K562 (cell line): Measurements from ENCODE around the gene MRPL40. TPM values are rescaled to one million over a fixed set of nuclear protein-coding genes. Genes with fewer than 3 reads are reported as not detected.

Experiments used
- ATAC-seq: fragments of 200-7000 bp; cut with Tn5 transposase; 3 replicates; pipeline ENCODE4 v1.9.1; 2020; ENCODE audit warnings: moderate library complexity
- BruUV-seq: library from RNA; stranded (reverse); fragments of 400-500 nt; replicated peaks from 2 replicates; lab custom pipeline; 2021; lab: Mats Ljungman, UMichigan
- CTCF ChIA-PET: fragments of 300-600 bp; formaldehyde crosslinking; extraction: SDS; loops from one replicate; lab custom pipeline; 2021; ENCODE audit warnings: low intra/inter-chr PET ratio; lab: Yijun Ruan, JAX
- POLR2A ChIA-PET: fragments of 300-600, 350-650 bp; sonication (Branson Sonifier 250); formaldehyde crosslinking; extraction: SDS; loops from one replicate; lab custom pipeline; 2021; ENCODE audit warnings: antibody characterized with exemption, inconsistent platforms; lab: Yijun Ruan, JAX
- DNase-seq, 4 experiments: peaks; one replicate each; pipeline versions ENCODE4 v3.0.0 to v3.0.0-alpha.2; 2011 to 2018; ENCODE audit warnings: low spot score in 3 of 4, mixed read lengths in 3 of 4; ENCODE audit errors: extremely low read depth in 1 of 4
- FAIRE-seq: peaks from 2 replicates; lab custom pipeline; 2011; peaks lifted over from hg19 to GRCh38; lab: Jason Lieb, UNC
- H2AFZ ChIP-seq: 2 replicates; pipeline ENCODE4 v1.6.0; 2011; ENCODE audit warnings: low read depth, low read length, control low read depth, inconsistent platforms
- H3K27ac ChIP-seq: fragments of 200-600 bp; 3 replicates; pipeline ENCODE4 v1.8.0; 2011; ENCODE audit warnings: low read depth, mild to moderate bottlenecking, control low read depth, inconsistent platforms, low read length, moderate library complexity, mixed read lengths; ENCODE audit errors: extremely low read depth
- H3K27me3 ChIP-seq, 2 experiments: fragments of 300-600 bp in 1 of 2; 2 replicates in 1 of 2; 3 replicates in 1 of 2; pipeline versions ENCODE4 v1.6.0 to v1.8.0; 2011; ENCODE audit warnings: inconsistent platforms in 2 of 2, low read length in 2 of 2, mild to moderate bottlenecking in 1 of 2, mixed read lengths in 1 of 2, moderate library complexity in 1 of 2; ENCODE audit not compliant: control insufficient read depth in 2 of 2, insufficient read depth in 2 of 2
- H3K36me3 ChIP-seq: fragments of 300-600 bp; 3 replicates; pipeline ENCODE4 v1.8.0; 2011; ENCODE audit warnings: mild to moderate bottlenecking, low read length, inconsistent platforms; ENCODE audit not compliant: control insufficient read depth, insufficient read depth
- H3K4me1 ChIP-seq, 2 experiments: fragments of 200-600 bp in 1 of 2; replicated peaks in 1 of 2; 2 replicates in 1 of 2; 3 replicates in 1 of 2; pipeline versions ENCODE4 v1.5.1 to v1.8.0; 2011; ENCODE audit warnings: inconsistent platforms in 2 of 2, low read length in 2 of 2, mild to moderate bottlenecking in 1 of 2, mixed read lengths in 1 of 2, moderate library complexity in 1 of 2; ENCODE audit not compliant: control insufficient read depth in 2 of 2, insufficient read depth in 2 of 2
- H3K4me2 ChIP-seq: 2 replicates; pipeline ENCODE4 v1.6.1; 2011; ENCODE audit warnings: low read length, control low read depth, inconsistent platforms, mixed read lengths; ENCODE audit not compliant: insufficient read depth
- H3K4me3 ChIP-seq: fragments of 200-600 bp; sonication (generic), shearing (Covaris generic); 2 replicates; pipeline ENCODE4 v1.5.1; 2016; ENCODE audit warnings: control low read depth, inconsistent platforms
- H3K79me2 ChIP-seq: fragments of 200-600 bp; 3 replicates; pipeline ENCODE4 v1.8.0; 2011; ENCODE audit warnings: low read length, inconsistent platforms; ENCODE audit not compliant: control insufficient read depth, insufficient read depth
- H3K9ac ChIP-seq, 2 experiments: 2 replicates each; pipeline versions ENCODE4 v1.6.0 to v1.6.1; 2011; ENCODE audit warnings: low read depth in 2 of 2, low read length in 2 of 2, control low read depth in 1 of 2, inconsistent platforms in 1 of 2, mild to moderate bottlenecking in 1 of 2, mixed read lengths in 1 of 2; ENCODE audit not compliant: insufficient read depth in 1 of 2
- H3K9me1 ChIP-seq: one replicate; pipeline ENCODE4 v1.6.0; 2011; ENCODE audit warnings: inconsistent platforms, mild to moderate bottlenecking, low read length, moderate library complexity; ENCODE audit not compliant: control insufficient read depth, insufficient read depth
- H3K9me3 ChIP-seq: replicated peaks from 2 replicates; pipeline ENCODE4 v1.5.1; 2011; ENCODE audit warnings: low read depth, low read length, inconsistent platforms; ENCODE audit not compliant: control insufficient read depth, insufficient read depth
- H4K20me1 ChIP-seq: replicated peaks from 2 replicates; pipeline ENCODE4 v1.6.1; 2011; ENCODE audit warnings: low read length, inconsistent platforms, mixed read lengths; ENCODE audit not compliant: control insufficient read depth, insufficient read depth
- DDX20 ChIP-seq: fragments of 450-650 bp; IDR thresholded peaks from 2 replicates; pipeline ENCODE4 v1.6.1; 2016; ENCODE audit warnings: missing genetic modification characterization, low read depth, mild to moderate bottlenecking, missing compliant biosample characterization, moderate library complexity
- MTA1 ChIP-seq: fragments of 450-650 bp; IDR thresholded peaks from 2 replicates; pipeline ENCODE4 v1.6.1; 2017; ENCODE audit warnings: borderline replicate concordance
- SMARCE1 ChIP-seq: fragments of 450-650 bp; IDR thresholded peaks from 2 replicates; pipeline ENCODE4 v1.7.1; 2016; ENCODE audit warnings: mild to moderate bottlenecking
- STAT5A ChIP-seq: IDR thresholded peaks from 2 replicates; pipeline ENCODE4 v1.6.1; 2012; ENCODE audit warnings: low read length, inconsistent platforms, borderline replicate concordance
- TOE1 ChIP-seq, 2 experiments: fragments of 450-650 bp in 1 of 2; sonication (generic) in 1 of 2; formaldehyde crosslinking in 1 of 2; IDR thresholded peaks; 2 replicates each; pipeline versions ENCODE4 v1.7.1 to v1.8.0; 2016 to 2022; ENCODE audit warnings: borderline replicate concordance in 2 of 2, mild to moderate bottlenecking in 2 of 2, antibody characterized with exemption in 1 of 2, inconsistent platforms in 1 of 2, low read depth in 1 of 2, missing genetic modification reagents in 1 of 2, moderate library complexity in 1 of 2
- ZBTB17 ChIP-seq: fragments of 450-650 bp; formaldehyde crosslinking; IDR thresholded peaks from 2 replicates; pipeline ENCODE4 v1.4.0; 2020; ENCODE audit warnings: mild to moderate bottlenecking
- WGBS: fragments of 100-300 bp; shearing (Covaris generic); methylation state at CpG from one replicate; pipeline ENCODE4 v1.1.6; 2016; ENCODE audit warnings: low coverage, mixed read lengths; ENCODE audit not compliant: insufficient coverage; ENCODE audit errors: missing lambda C conversion rate; 5-methylcytosine and 5-hydroxymethylcytosine counted together
- in situ Hi-C: fragments of 300-500 bp; cut with MboI; formaldehyde crosslinking; loops from 4 replicates; pipeline ENCODE4 v1.15.0; 2018; ENCODE audit warnings: inconsistent platforms, mixed read lengths
- intact Hi-C: fragments of 100-400 bp; cut with micrococcal nuclease; formaldehyde crosslinking; loops from 2 replicates; pipeline ENCODE4 v1.14.2; 2022
- polyA plus RNA-seq, 8 experiments: library from polyadenylated mRNA; depleted of rRNA in 4 of 8; stranded (reverse) in 5 of 8; unstranded in 3 of 8; fragments of >200 nt; fragmentation: Nextera tagmentation in 2 of 8; fragmentation: Illumina TruSeq in 1 of 8; extraction: Ambion mirVana in 2 of 8; extraction: Trizol in 1 of 8; gene quantifications; 2 replicates each; pipeline versions ENCODE4 v1.2.1 to v1.2.3, GENCODE V29; 2011 to 2014; ENCODE audit warnings: inconsistent platforms in 1 of 8, missing spikeins in 1 of 8
- total RNA-seq, 7 experiments: library from RNA; depleted of rRNA in 6 of 7; stranded (reverse); fragments of >200 nt in 6 of 7; fragmentation: Illumina TruSeq in 2 of 7; extraction: Trizol in 2 of 7; gene quantifications; 2 replicates each; pipeline versions ENCODE4 v1.2.1 to v1.2.3, GENCODE V29; 2011 to 2021; ENCODE audit warnings: low replicate concordance in 1 of 7
- TF ChIP-seq, protein P1 (sequence below): sonication (generic); IDR thresholded peaks from 2 replicates; pipeline ENCODE4 v1.6.1; 2016
- TF ChIP-seq, protein P2 (sequence below): fragments of 250-450 bp; sonication (Bioruptor Pico); IDR thresholded peaks from 2 replicates; pipeline ENCODE4 v1.4.0; 2020; ENCODE audit warnings: mild to moderate bottlenecking, moderate library complexity, borderline replicate concordance
- TF ChIP-seq, protein P3 (sequence below): fragments of 250-450 bp; sonication (Bioruptor Pico); IDR thresholded peaks from 2 replicates; pipeline ENCODE4 v1.8.0; 2021; ENCODE audit warnings: moderate library complexity, mild to moderate bottlenecking, inconsistent platforms
- TF ChIP-seq, protein P4 (sequence below): fragments of 250-450 bp; sonication (Bioruptor Pico); IDR thresholded peaks from 2 replicates; pipeline ENCODE4 v1.9.0; 2021; ENCODE audit warnings: mild to moderate bottlenecking, inconsistent platforms

Gene MRPL40
- total and polyA plus RNA-seq, 9 of the 15 experiments (the other 6 are each of a cell fraction or from before 2014, with no cell fraction given), result 132 to 652 (median 208) TPM

DNA sequence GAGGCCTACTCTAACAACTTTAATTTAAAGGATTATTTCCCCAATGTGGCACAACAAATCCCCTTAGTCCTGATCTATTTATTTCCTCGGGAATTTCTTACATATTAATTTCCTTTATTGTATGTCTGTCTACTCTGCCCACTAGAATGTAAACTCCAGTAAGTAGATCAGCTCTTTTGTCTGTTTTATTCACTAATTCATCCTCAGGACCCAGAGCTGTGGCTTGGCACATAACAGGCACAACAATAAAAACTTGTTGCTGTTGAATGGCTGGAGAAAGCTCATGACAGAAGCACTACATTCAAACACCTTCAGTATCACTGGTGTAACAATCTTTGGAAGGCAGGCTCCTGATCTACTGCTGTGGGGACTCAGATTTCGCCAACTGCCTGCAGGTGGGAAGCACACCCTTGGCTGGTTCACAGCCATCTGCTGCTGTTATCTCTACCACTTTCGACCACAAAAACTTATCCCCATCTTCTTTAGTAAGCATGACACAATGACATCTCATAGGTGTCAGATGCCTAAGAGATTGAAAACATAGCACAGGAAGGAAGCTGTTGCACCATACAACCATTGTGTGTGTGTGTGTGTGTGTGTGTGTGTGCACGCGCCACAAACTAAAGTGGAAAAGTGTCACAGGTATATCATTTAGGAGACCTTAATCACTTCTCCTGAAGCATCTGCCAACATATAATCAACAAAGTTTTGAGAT lies 12.7 kb upstream of the MRPL40 start:
- DNase-seq (peak; percentile 87 to 96 (median 90)), FAIRE-seq (peak; percentile 76), ATAC-seq (peak; percentile 68)
- Histone ChIP-seq H2AFZ (no peak overlapping the region), H3K79me2 (peaks cover 100% of the 10 kb centered on the region), H3K9me3 (no peaks in the 10 kb centered on the region), H3K36me3 (peaks cover 37% of the 10 kb centered on the region), H4K20me1 (peaks cover 58% of the 10 kb centered on the region), H3K9ac (peak overlapping the region in 1 of 2 experiments; percentile 4; a peak in 2 of 4 replicates), H3K4me1 (peaks cover 44 to 50% of the 10 kb centered on the region in 2 experiments), H3K4me2 (peak overlapping the region; percentile 57), H3K4me3 (no peak overlapping the region), H3K27ac (peak overlapping the region; percentile 64), H3K9me1 (peaks cover 24% of the 10 kb centered on the region), H3K27me3 (no peaks in the 10 kb centered on the region)
- in situ Hi-C loops, result no loop called here
- BruUV-seq, result no TSS peak
- intact Hi-C loops, result loop anchor here (1.0 to 10.0 kb wide), 6 partner anchors 11 to 605 kb away; partner anchors contain the start of genes C22orf39 and TANGO2
- ChIA-PET POLR2A (interaction anchor here (0.5 to 10.1 kb wide), 9 partner anchors 11 to 663 kb away, joined by 3 to 212 read pairs (median 6); partner anchors contain the start of genes C22orf39, CDC45, HIRA and MRPL40), CTCF (interaction anchor here (0.7 kb wide), 1 partner anchor 22 kb away, joined by 3 read pairs; no protein-coding TSS in a partner anchor)
- 24% methylated on average over 5 of the region's 5 CpGs for WGBS
- TF ChIP-seq DDX20 (tag) (peak; percentile 25; the same call in 1 of the 2 replicates), TOE1 (IDR thresholded peaks at IDR 0.05; ENCODE audit: borderline replicate concordance) (no peak), TOE1 (CRISPR knock-in tag; IDR thresholded peaks at IDR 0.05; ENCODE audit: borderline replicate concordance, low read depth) (peak; percentile 68), STAT5A (peak; percentile 97), MTA1 (no peak), ZBTB17 (CRISPR knock-in tag) (peak; percentile 74; the same call in 1 of the 2 replicates), SMARCE1 (0 out of 2 replicates have a peak, but pooled peaks have one; percentile 19)
- TF ChIP-seq, protein P1, sequence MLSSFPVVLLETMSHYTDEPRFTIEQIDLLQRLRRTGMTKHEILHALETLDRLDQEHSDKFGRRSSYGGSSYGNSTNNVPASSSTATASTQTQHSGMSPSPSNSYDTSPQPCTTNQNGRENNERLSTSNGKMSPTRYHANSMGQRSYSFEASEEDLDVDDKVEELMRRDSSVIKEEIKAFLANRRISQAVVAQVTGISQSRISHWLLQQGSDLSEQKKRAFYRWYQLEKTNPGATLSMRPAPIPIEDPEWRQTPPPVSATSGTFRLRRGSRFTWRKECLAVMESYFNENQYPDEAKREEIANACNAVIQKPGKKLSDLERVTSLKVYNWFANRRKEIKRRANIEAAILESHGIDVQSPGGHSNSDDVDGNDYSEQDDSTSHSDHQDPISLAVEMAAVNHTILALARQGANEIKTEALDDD, result peak; percentile 54
- TF ChIP-seq, protein P2, sequence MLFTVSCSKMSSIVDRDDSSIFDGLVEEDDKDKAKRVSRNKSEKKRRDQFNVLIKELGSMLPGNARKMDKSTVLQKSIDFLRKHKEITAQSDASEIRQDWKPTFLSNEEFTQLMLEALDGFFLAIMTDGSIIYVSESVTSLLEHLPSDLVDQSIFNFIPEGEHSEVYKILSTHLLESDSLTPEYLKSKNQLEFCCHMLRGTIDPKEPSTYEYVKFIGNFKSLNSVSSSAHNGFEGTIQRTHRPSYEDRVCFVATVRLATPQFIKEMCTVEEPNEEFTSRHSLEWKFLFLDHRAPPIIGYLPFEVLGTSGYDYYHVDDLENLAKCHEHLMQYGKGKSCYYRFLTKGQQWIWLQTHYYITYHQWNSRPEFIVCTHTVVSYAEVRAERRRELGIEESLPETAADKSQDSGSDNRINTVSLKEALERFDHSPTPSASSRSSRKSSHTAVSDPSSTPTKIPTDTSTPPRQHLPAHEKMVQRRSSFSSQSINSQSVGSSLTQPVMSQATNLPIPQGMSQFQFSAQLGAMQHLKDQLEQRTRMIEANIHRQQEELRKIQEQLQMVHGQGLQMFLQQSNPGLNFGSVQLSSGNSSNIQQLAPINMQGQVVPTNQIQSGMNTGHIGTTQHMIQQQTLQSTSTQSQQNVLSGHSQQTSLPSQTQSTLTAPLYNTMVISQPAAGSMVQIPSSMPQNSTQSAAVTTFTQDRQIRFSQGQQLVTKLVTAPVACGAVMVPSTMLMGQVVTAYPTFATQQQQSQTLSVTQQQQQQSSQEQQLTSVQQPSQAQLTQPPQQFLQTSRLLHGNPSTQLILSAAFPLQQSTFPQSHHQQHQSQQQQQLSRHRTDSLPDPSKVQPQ, result peak; percentile 73
- TF ChIP-seq, protein P3, sequence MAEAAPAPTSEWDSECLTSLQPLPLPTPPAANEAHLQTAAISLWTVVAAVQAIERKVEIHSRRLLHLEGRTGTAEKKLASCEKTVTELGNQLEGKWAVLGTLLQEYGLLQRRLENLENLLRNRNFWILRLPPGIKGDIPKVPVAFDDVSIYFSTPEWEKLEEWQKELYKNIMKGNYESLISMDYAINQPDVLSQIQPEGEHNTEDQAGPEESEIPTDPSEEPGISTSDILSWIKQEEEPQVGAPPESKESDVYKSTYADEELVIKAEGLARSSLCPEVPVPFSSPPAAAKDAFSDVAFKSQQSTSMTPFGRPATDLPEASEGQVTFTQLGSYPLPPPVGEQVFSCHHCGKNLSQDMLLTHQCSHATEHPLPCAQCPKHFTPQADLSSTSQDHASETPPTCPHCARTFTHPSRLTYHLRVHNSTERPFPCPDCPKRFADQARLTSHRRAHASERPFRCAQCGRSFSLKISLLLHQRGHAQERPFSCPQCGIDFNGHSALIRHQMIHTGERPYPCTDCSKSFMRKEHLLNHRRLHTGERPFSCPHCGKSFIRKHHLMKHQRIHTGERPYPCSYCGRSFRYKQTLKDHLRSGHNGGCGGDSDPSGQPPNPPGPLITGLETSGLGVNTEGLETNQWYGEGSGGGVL, result peak; percentile 33; the same call in 1 of the 2 replicates
- TF ChIP-seq, protein P4, sequence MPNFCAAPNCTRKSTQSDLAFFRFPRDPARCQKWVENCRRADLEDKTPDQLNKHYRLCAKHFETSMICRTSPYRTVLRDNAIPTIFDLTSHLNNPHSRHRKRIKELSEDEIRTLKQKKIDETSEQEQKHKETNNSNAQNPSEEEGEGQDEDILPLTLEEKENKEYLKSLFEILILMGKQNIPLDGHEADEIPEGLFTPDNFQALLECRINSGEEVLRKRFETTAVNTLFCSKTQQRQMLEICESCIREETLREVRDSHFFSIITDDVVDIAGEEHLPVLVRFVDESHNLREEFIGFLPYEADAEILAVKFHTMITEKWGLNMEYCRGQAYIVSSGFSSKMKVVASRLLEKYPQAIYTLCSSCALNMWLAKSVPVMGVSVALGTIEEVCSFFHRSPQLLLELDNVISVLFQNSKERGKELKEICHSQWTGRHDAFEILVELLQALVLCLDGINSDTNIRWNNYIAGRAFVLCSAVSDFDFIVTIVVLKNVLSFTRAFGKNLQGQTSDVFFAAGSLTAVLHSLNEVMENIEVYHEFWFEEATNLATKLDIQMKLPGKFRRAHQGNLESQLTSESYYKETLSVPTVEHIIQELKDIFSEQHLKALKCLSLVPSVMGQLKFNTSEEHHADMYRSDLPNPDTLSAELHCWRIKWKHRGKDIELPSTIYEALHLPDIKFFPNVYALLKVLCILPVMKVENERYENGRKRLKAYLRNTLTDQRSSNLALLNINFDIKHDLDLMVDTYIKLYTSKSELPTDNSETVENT, result no peak; the same call in 1 of the 2 replicates
